ENCODE data around the gene GPR158.

GPR158 gene

DNA sequence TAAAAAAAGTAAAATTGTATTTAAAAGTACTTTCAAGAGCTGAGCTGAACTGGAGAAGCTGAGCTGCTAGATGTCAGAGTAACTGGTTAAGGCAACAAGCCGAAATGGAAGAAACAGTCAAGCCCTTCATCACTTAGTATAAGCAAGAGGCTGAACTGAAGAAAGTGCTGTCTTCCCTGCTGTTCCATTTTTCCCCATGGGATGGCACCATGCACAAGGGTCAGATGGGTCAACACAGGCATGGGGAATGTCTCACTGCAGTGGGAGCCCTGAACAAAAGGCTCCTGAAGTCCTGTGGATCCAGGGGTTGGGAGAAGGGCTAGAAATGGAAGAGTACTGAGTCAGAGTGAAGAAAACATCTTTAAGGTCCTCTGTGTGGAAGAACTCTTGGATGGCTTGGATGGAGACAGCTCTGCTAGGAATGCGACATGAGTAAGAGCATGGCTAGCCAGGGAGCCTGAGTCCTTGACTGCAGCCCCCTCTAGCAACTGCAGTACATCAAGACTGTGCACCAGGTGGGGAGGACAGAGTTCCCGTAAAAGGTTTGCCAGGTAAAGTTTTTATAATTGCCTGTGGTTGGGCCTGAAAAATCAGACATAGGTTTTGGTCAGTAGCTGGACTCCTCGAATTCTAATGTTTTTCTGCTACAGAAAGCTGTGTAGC is 348.3 kb downstream of the GPR158 start:
- Histone ChIP-seq H3K36me3 (ENCODE audit: insufficient read depth, low read length) (peaks cover 5% of the 10 kb centered on the region; the same call in 1 of the 2 replicates), H3K27me3 (ENCODE audit: insufficient read depth, low read length, poor library complexity, severe bottlenecking) (no peaks in the 10 kb centered on the region)

DNA sequence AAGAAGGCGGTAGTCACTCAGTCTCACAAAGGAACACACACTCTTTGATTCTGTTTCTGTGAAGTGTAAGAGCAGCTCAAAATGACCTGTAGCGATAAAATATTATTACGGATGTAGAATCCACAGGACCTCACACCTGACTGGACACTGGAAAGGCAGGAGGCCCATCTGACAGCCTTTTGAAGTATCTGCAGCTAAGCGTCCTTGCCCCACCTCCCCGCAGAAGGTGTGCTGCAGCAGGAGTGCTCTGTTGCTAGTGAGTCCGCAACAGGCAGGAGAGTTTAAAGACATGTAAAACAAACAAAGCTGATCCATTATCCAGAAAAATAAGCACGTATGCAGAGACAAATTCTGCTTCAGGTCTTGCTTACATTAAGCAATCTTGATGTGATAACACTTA is 355.5 kb downstream of the GPR158 start:
- H3K9ac ChIP-seq (ENCODE audit: low read depth, low read length, poor library complexity, severe bottlenecking), result no peak overlapping the region
- no peaks in the 10 kb centered on the region for H3K79me2 ChIP-seq (ENCODE audit: insufficient read depth, low read length)
- H4K20me1 ChIP-seq (ENCODE audit: insufficient read depth, low read length, poor library complexity, severe bottlenecking), result no peaks in the 10 kb centered on the region
- no peak overlapping the region for H2AFZ ChIP-seq (ENCODE audit: low read length)
- no peaks in the 10 kb centered on the region for H3K36me3 ChIP-seq (ENCODE audit: insufficient read depth, low read length)
- no peaks in the 10 kb centered on the region for H3K9me2 ChIP-seq (replicated peaks; ENCODE audit: low read depth, low read length)
- H3K4me2 ChIP-seq (ENCODE audit: low read depth, low read length, poor library complexity, severe bottlenecking), result no peak overlapping the region
- no peaks in the 10 kb centered on the region for H3K27me3 ChIP-seq (ENCODE audit: insufficient read depth, low read length, poor library complexity, severe bottlenecking)
- TF ChIP-seq EZH2phosphoT487 (IDR thresholded peaks at IDR 0.05; ENCODE audit: borderline replicate concordance), result no peak
- TF ChIP-seq, protein P1, sequence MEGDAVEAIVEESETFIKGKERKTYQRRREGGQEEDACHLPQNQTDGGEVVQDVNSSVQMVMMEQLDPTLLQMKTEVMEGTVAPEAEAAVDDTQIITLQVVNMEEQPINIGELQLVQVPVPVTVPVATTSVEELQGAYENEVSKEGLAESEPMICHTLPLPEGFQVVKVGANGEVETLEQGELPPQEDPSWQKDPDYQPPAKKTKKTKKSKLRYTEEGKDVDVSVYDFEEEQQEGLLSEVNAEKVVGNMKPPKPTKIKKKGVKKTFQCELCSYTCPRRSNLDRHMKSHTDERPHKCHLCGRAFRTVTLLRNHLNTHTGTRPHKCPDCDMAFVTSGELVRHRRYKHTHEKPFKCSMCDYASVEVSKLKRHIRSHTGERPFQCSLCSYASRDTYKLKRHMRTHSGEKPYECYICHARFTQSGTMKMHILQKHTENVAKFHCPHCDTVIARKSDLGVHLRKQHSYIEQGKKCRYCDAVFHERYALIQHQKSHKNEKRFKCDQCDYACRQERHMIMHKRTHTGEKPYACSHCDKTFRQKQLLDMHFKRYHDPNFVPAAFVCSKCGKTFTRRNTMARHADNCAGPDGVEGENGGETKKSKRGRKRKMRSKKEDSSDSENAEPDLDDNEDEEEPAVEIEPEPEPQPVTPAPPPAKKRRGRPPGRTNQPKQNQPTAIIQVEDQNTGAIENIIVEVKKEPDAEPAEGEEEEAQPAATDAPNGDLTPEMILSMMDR (conservative IDR thresholded peaks at IDR 0.05; ENCODE audit: low read length), result no peak
- no peak overlapping the region for H3K4me3 ChIP-seq (ENCODE audit: low read length, poor library complexity, severe bottlenecking)
- no peaks in the 10 kb centered on the region for H3K9me3 ChIP-seq (ENCODE audit: insufficient read depth, low read depth, low read length)
- H3F3A ChIP-seq (ENCODE audit: low read depth), result no peaks in the 10 kb centered on the region
- H3K4me1 ChIP-seq (ENCODE audit: insufficient read depth, low read length, poor library complexity, severe bottlenecking), result no peaks in the 10 kb centered on the region

More for the DNA sequence above, 348.3 kb downstream of the GPR158 start:
- H3K9me2 ChIP-seq (replicated peaks; ENCODE audit: low read depth, low read length), result no peaks in the 10 kb centered on the region
- no peaks in the 10 kb centered on the region for H3K4me1 ChIP-seq (ENCODE audit: insufficient read depth, low read length, poor library complexity, severe bottlenecking)
- no peak overlapping the region for H2AFZ ChIP-seq (ENCODE audit: low read length)
- no peak for TF ChIP-seq EZH2phosphoT487 (IDR thresholded peaks at IDR 0.05; ENCODE audit: borderline replicate concordance)
- TF ChIP-seq, protein P1 (conservative IDR thresholded peaks at IDR 0.05; ENCODE audit: low read length), result peak; percentile 25
- H3K4me3 ChIP-seq (ENCODE audit: low read length, poor library complexity, severe bottlenecking), result no peak overlapping the region
- no peaks in the 10 kb centered on the region for H3F3A ChIP-seq (ENCODE audit: low read depth)
- no peak overlapping the region for H3K4me2 ChIP-seq (ENCODE audit: low read depth, low read length, poor library complexity, severe bottlenecking)
- H3K9me3 ChIP-seq (ENCODE audit: insufficient read depth, low read depth, low read length), result no peaks in the 10 kb centered on the region
- no peaks in the 10 kb centered on the region for H3K79me2 ChIP-seq (ENCODE audit: insufficient read depth, low read length)
- no peaks in the 10 kb centered on the region for H4K20me1 ChIP-seq (ENCODE audit: insufficient read depth, low read length, poor library complexity, severe bottlenecking)
- no peak overlapping the region for H3K9ac ChIP-seq (ENCODE audit: low read depth, low read length, poor library complexity, severe bottlenecking)

DNA sequence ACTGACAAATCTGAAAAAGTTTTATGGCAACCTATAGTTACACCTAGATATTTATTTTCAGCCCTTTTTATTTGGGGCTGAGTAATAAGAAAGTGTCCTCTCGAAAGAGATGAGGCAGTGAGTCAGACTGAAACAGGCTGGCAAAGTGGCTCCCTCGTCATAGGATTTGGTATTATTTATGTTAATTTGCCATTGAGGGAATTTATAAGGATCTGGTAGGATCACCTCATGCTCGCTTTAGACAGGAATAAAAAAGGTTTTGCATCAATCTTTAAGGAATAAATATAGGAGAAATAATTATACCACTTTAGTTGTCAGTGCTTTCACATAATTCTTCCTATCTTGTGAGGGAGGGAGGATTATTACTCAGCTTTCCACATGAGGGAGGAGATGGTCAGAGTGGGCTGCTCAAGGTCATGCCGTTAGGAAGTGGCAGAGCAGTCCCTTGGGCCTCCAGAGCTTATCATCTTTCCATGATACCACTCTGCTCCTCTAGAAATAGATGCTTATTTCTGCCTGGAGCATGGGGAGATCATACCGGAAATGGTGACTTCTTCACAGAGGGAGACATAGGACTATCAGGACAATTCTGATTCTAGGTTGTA is 356.8 kb downstream of the GPR158 start:
- Histone ChIP-seq H3K27me3 (ENCODE audit: insufficient read depth, low read length, poor library complexity, severe bottlenecking) (no peaks in the 10 kb centered on the region), H3K9ac (ENCODE audit: low read depth, low read length, poor library complexity, severe bottlenecking) (no peak overlapping the region), H3K9me2 (replicated peaks; ENCODE audit: low read depth, low read length) (no peaks in the 10 kb centered on the region)

More for the DNA sequence above, 356.8 kb downstream of the GPR158 start:
- Histone ChIP-seq H3K4me2 (ENCODE audit: low read depth, low read length, poor library complexity, severe bottlenecking) (no peak overlapping the region), H3K36me3 (ENCODE audit: insufficient read depth, low read length) (no peaks in the 10 kb centered on the region), H4K20me1 (ENCODE audit: insufficient read depth, low read length, poor library complexity, severe bottlenecking) (no peaks in the 10 kb centered on the region), H3K79me2 (ENCODE audit: insufficient read depth, low read length) (no peaks in the 10 kb centered on the region), H3K4me3 (ENCODE audit: low read length, poor library complexity, severe bottlenecking) (no peak overlapping the region), H3F3A (ENCODE audit: low read depth) (no peaks in the 10 kb centered on the region), H3K9me3 (ENCODE audit: insufficient read depth, low read depth, low read length) (no peaks in the 10 kb centered on the region), H3K4me1 (ENCODE audit: insufficient read depth, low read length, poor library complexity, severe bottlenecking) (no peaks in the 10 kb centered on the region), H2AFZ (ENCODE audit: low read length) (no peak overlapping the region)
- TF ChIP-seq EZH2phosphoT487 (IDR thresholded peaks at IDR 0.05; ENCODE audit: borderline replicate concordance), result no peak
- TF ChIP-seq, protein P1 (conservative IDR thresholded peaks at IDR 0.05; ENCODE audit: low read length), result no peak
